PC-9 (cell line): ENCODE data around the gene NPBWR2. TPM values are rescaled to one million over a fixed set of nuclear protein-coding genes. Genes with fewer than 3 reads are reported as not detected.

Experiments used
- BruUV-seq: library from RNA; stranded (reverse); fragments of 400-500 nt; replicated peaks from 2 replicates; lab custom pipeline; 2021; lab: Mats Ljungman, UMichigan
- CTCF ChIA-PET: fragments of 300-600 bp; sonication (Branson Sonifier 250); formaldehyde crosslinking; loops from one replicate; lab custom pipeline; 2022; ENCODE audit warnings: antibody characterized with exemption; lab: Charles Lee
- POLR2A ChIA-PET: fragments of 300-600 bp; sonication (Branson Sonifier 250); formaldehyde crosslinking; loops from one replicate; lab custom pipeline; 2022; ENCODE audit warnings: antibody characterized with exemption; ENCODE audit not compliant: unreplicated experiment; lab: Charles Lee
- DNase-seq, 2 experiments: peaks; one replicate each; pipeline versions ENCODE4 v3.0.0 to v3.0.0-alpha.2; 2015 to 2022; ENCODE audit warnings: mixed read lengths in 1 of 2
- H2AFZ ChIP-seq: fragments of 200-600 bp; sonication (generic); 2 replicates; pipeline ENCODE4 v1.8.1; 2017; ENCODE audit warnings: antibody characterized with exemption
- H3F3A ChIP-seq: fragments of 200-600 bp; sonication (generic); 2 replicates; pipeline ENCODE4 v1.8.1; 2017; ENCODE audit warnings: antibody characterized with exemption, mild to moderate bottlenecking, low read depth; ENCODE audit not compliant: insufficient read depth
- H3K27ac ChIP-seq: fragments of 200-600 bp; sonication (generic); 2 replicates; pipeline ENCODE4 v1.6.1; 2016; ENCODE audit warnings: mixed run types
- H3K27me3 ChIP-seq: fragments of 200-600 bp; sonication (generic); 2 replicates; pipeline ENCODE4 v1.6.1; 2016; ENCODE audit warnings: low read depth, mixed run types; ENCODE audit not compliant: insufficient read depth
- H3K36me3 ChIP-seq: fragments of 200-600 bp; sonication (generic); 2 replicates; pipeline ENCODE4 v1.6.1; 2016; ENCODE audit warnings: low read depth, mixed run types
- H3K4me1 ChIP-seq: fragments of 200-600 bp; sonication (generic); replicated peaks from 2 replicates; pipeline ENCODE4 v1.6.1; 2016; ENCODE audit warnings: mixed run types; ENCODE audit not compliant: insufficient read depth
- H3K4me2 ChIP-seq: fragments of 200-600 bp; sonication (generic); 2 replicates; pipeline ENCODE4 v1.6.1; 2017; ENCODE audit warnings: mixed run types
- H3K4me3 ChIP-seq: fragments of 200-600 bp; sonication (generic); 2 replicates; pipeline ENCODE4 v1.6.1; 2016; ENCODE audit warnings: mixed run types
- H3K79me2 ChIP-seq: fragments of 200-600 bp; sonication (generic); 2 replicates; pipeline ENCODE4 v1.6.1; 2017; ENCODE audit warnings: low read depth, mixed run types
- H3K9me2 ChIP-seq: fragments of 200-600 bp; sonication (generic); 2 replicates; pipeline ENCODE4 v1.8.1; 2017; ENCODE audit warnings: mild to moderate bottlenecking; ENCODE audit not compliant: insufficient read depth
- H3K9me3 ChIP-seq: fragments of 200-600 bp; sonication (generic); 2 replicates; pipeline ENCODE4 v1.8.1; 2016; ENCODE audit warnings: low read depth; ENCODE audit not compliant: insufficient read depth
- H4K20me1 ChIP-seq: fragments of 200-600 bp; sonication (generic); 2 replicates; pipeline ENCODE4 v1.8.1; 2017; ENCODE audit not compliant: insufficient read depth
- CTCF ChIP-seq: fragments of 200-600 bp; sonication (generic); conservative IDR thresholded peaks from 2 replicates; pipeline ENCODE4 v1.6.1; 2017; ENCODE audit warnings: mixed run types, antibody characterized with exemption, mild to moderate bottlenecking, moderate library complexity
- EZH2 ChIP-seq: fragments of 200-600 bp; sonication (generic); IDR thresholded peaks from 2 replicates; pipeline ENCODE4 v1.8.0; 2017; ENCODE audit warnings: antibody characterized with exemption, low read depth
- intact Hi-C: fragments of 100-400 bp; cut with micrococcal nuclease; formaldehyde crosslinking; loops from one replicate; pipeline ENCODE4 v1.10.0; 2022; ENCODE audit not compliant: unreplicated experiment
- total RNA-seq: library from RNA; stranded (reverse); gene quantifications from 2 replicates; pipeline ENCODE4 v1.2.3, GENCODE V29; 2021

Gene NPBWR2
- total RNA-seq, 1 experiment from 2014 or later: not detected

DNA sequence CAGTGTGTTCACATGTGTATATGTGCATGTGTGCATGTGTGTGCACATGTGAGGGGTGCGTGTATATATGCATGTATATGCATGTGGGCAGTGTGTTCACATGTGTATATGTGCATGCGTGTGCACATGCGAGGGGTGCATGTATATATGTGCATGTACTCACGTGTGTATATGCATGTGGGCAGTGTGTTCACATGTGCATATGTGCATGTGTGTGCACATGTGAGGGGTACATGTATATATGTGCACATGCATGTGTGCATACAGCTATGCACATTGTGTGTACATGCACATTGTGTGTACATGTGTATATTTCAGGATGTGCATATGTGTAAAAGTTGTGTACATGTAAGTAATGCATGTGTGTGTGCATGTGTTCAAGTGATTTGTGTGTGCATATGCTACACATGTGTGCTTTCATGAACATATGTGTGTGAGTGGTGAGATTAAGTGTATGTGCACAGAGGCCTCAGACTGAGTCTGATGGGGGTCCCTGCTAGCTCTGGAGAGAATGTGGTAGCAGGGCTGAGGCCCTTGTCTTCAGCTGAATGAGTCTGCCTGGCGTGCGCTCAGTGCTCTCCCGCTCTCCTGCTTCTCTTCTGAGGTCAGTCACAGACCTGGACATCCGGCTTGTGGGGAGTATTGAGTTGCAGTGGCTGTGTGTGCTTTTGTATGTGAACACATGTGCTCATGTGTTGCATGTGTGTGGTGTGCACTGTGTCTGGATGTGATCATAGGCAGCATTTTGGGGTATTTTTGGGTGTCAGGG is 37.0 kb upstream of the NPBWR2 start:
- peaks cover 76% of the 10 kb centered on the region for H3K27me3 ChIP-seq
- peaks cover 22% of the 10 kb centered on the region for H3K9me3 ChIP-seq
- no peak for DNase-seq
- no peaks in the 10 kb centered on the region for H3K9me2 ChIP-seq
- H2AFZ ChIP-seq: no peak overlapping the region
- no peaks in the 10 kb centered on the region for H3K4me1 ChIP-seq
- H3K4me2 ChIP-seq: no peak overlapping the region
- no peaks in the 10 kb centered on the region for H3K79me2 ChIP-seq
- TF ChIP-seq EZH2: no peak
- TF ChIP-seq CTCF: no peak
- H4K20me1 ChIP-seq: no peaks in the 10 kb centered on the region
- BruUV-seq: no TSS peak
- peaks cover 6% of the 10 kb centered on the region; the same call in 1 of the 2 replicates for H3F3A ChIP-seq
- POLR2A ChIA-PET: no interaction called here
- no peak overlapping the region for H3K27ac ChIP-seq
- H3K36me3 ChIP-seq: no peaks in the 10 kb centered on the region
- intact Hi-C loops: no loop called here
- H3K4me3 ChIP-seq: no peak overlapping the region
- CTCF ChIA-PET: no interaction called here

GRCh38 chr20:64143018-64143801 is 35.8 kb upstream of the NPBWR2 start:
- CTCF ChIA-PET: no interaction called here
- POLR2A ChIA-PET: no interaction called here

More at GRCh38 chr20:64143018-64143801, 35.8 kb upstream of the NPBWR2 start:
- H2AFZ ChIP-seq: no peak overlapping the region
- no peak for DNase-seq
- no peaks in the 10 kb centered on the region for H4K20me1 ChIP-seq
- no peaks in the 10 kb centered on the region for H3K9me2 ChIP-seq
- H3K9me3 ChIP-seq: peaks cover 22% of the 10 kb centered on the region
- H3K36me3 ChIP-seq: no peaks in the 10 kb centered on the region
- H3K4me2 ChIP-seq: no peak overlapping the region
- H3F3A ChIP-seq: peaks cover 6% of the 10 kb centered on the region; the same call in 1 of the 2 replicates
- intact Hi-C loops: no loop called here
- BruUV-seq: no TSS peak
- TF ChIP-seq CTCF (no peak), EZH2 (no peak)
- peaks cover 66% of the 10 kb centered on the region for H3K27me3 ChIP-seq
- no peak overlapping the region for H3K4me3 ChIP-seq
- H3K27ac ChIP-seq: no peak overlapping the region
- no peaks in the 10 kb centered on the region for H3K79me2 ChIP-seq
- no peaks in the 10 kb centered on the region for H3K4me1 ChIP-seq
